ENCODE data around the gene SLC52A3.

SLC52A3 gene

GRCh38 chr20:711576-711975 is 56.7 kb downstream of the SLC52A3 start:
- Histone ChIP-seq H3K9ac (ENCODE audit: low read length) (no peak overlapping the region), H3K9me3 (ENCODE audit: low read length) (peaks cover 9% of the 10 kb centered on the region), H3K27me3 (ENCODE audit: insufficient read depth, low read length) (no peaks in the 10 kb centered on the region), H3K79me2 (ENCODE audit: insufficient read depth, low read length) (no peaks in the 10 kb centered on the region), H3K4me1 (ENCODE audit: insufficient read depth, low read length, severe bottlenecking) (no peaks in the 10 kb centered on the region), H3K36me3 (ENCODE audit: insufficient read depth, low read length) (no peaks in the 10 kb centered on the region), H3K9me2 (ENCODE audit: low read depth, low read length) (no peaks in the 10 kb centered on the region), H3F3A (ENCODE audit: insufficient read depth, low read length) (no peaks in the 10 kb centered on the region), H3K4me2 (ENCODE audit: low read length) (no peak overlapping the region), H4K20me1 (ENCODE audit: insufficient read depth, low read length) (no peaks in the 10 kb centered on the region), H3K4me3 (ENCODE audit: low read depth, low read length, poor library complexity, severe bottlenecking) (no peak overlapping the region), H2AFZ (ENCODE audit: low read length) (no peak overlapping the region), H3K27ac (ENCODE audit: low read depth, low read length, poor library complexity, severe bottlenecking) (no peak overlapping the region)
- no peak for TF ChIP-seq EZH2 (IDR thresholded peaks at IDR 0.05; ENCODE audit: borderline replicate concordance, low read length)
- TF ChIP-seq, protein P1, sequence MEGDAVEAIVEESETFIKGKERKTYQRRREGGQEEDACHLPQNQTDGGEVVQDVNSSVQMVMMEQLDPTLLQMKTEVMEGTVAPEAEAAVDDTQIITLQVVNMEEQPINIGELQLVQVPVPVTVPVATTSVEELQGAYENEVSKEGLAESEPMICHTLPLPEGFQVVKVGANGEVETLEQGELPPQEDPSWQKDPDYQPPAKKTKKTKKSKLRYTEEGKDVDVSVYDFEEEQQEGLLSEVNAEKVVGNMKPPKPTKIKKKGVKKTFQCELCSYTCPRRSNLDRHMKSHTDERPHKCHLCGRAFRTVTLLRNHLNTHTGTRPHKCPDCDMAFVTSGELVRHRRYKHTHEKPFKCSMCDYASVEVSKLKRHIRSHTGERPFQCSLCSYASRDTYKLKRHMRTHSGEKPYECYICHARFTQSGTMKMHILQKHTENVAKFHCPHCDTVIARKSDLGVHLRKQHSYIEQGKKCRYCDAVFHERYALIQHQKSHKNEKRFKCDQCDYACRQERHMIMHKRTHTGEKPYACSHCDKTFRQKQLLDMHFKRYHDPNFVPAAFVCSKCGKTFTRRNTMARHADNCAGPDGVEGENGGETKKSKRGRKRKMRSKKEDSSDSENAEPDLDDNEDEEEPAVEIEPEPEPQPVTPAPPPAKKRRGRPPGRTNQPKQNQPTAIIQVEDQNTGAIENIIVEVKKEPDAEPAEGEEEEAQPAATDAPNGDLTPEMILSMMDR (IDR thresholded peaks at IDR 0.05; ENCODE audit: low read length) = no peak

DNA sequence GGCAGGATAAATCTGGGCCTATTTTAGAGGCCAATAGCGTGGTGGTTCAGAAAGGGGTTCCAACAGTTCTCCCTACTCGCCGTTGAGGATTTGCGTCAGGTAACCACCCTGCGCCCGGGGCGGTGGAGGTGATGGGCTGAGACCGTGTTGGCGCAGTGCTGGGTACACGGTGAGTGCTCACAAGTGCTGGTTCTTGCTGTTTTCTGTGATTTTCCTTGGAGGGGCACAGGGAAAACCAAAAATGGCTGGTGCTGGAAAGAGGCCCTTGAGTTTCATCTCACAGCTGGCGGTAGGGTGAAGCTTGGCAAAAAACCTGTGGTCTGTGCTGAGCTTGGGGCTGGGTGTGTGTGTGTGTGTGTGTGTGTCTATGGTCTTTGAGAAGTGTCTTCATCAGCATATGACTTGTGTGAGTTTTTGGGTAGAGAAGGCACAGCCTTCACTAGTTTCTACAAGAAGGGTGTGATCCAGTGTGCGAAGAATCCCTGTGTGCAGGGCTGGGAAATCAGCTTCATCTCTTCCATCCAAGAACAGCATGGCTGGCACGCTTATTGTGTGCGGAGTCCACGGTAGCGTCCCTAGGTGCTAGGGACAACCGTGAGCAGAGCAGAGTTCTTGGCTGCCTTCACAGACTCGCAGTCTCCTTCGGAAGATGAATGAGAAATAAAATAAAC is 57.4 kb downstream of the SLC52A3 start:
- no peak for TF ChIP-seq EZH2 (IDR thresholded peaks at IDR 0.05; ENCODE audit: borderline replicate concordance, low read length)
- TF ChIP-seq, protein P1 (IDR thresholded peaks at IDR 0.05; ENCODE audit: low read length) = no peak
- Histone ChIP-seq H3K4me2 (ENCODE audit: low read length) (no peak overlapping the region), H3K27ac (ENCODE audit: low read depth, low read length, poor library complexity, severe bottlenecking) (no peak overlapping the region), H2AFZ (ENCODE audit: low read length) (no peak overlapping the region), H4K20me1 (ENCODE audit: insufficient read depth, low read length) (no peaks in the 10 kb centered on the region), H3K9me3 (ENCODE audit: low read length) (peaks cover 9% of the 10 kb centered on the region), H3K27me3 (ENCODE audit: insufficient read depth, low read length) (no peaks in the 10 kb centered on the region), H3K4me1 (ENCODE audit: insufficient read depth, low read length, severe bottlenecking) (no peaks in the 10 kb centered on the region), H3F3A (ENCODE audit: insufficient read depth, low read length) (no peaks in the 10 kb centered on the region), H3K9me2 (ENCODE audit: low read depth, low read length) (no peaks in the 10 kb centered on the region), H3K79me2 (ENCODE audit: insufficient read depth, low read length) (no peaks in the 10 kb centered on the region), H3K36me3 (ENCODE audit: insufficient read depth, low read length) (no peaks in the 10 kb centered on the region), H3K9ac (ENCODE audit: low read length) (no peak overlapping the region), H3K4me3 (ENCODE audit: low read depth, low read length, poor library complexity, severe bottlenecking) (no peak overlapping the region)
